Right atrium auricular region (tissue), 2 donors: ENCODE measurements around the gene FBXL3. TPM values are rescaled to one million over a fixed set of nuclear protein-coding genes. Genes with fewer than 3 reads are reported as not detected.
"Not testable (repeated sequence)": the region's sequence is repeated elsewhere in the genome, so short reads cannot be mapped to it uniquely, and the experiment has no call there.

ENCODE experiments used
- DNase-seq: peaks from one replicate; pipeline ENCODE4 v3.0.0-alpha.2; 2019; ENCODE audit warnings: low spot score
- H3K27ac ChIP-seq, 2 donors: fragments of 200-600 bp; sonication (generic); 1 replicate in 1 of 2; 2 replicates in 1 of 2; pipeline ENCODE4 v1.5.1; 2016 to 2019
- H3K27me3 ChIP-seq, 2 donors: fragments of 200-600 bp; sonication (generic); one replicate each; pipeline versions ENCODE4 v1.5.1 to v1.6.0; 2017 to 2019
- H3K36me3 ChIP-seq: fragments of 200-600 bp; sonication (generic); one replicate; pipeline ENCODE4 v1.5.1; 2016
- H3K4me1 ChIP-seq, 2 donors: fragments of 200-600 bp; sonication (generic); one replicate each; pipeline versions ENCODE4 v1.5.1 to v1.6.0; 2017 to 2019
- H3K4me3 ChIP-seq, 2 donors: fragments of 200-600 bp; sonication (generic); 1 replicate in 1 of 2; 2 replicates in 1 of 2; pipeline ENCODE4 v1.5.1; 2017 to 2019; ENCODE audit warnings: mild to moderate bottlenecking in 1 of 2, moderate library complexity in 1 of 2
- H3K9me3 ChIP-seq, 2 donors: fragments of 200-600 bp; sonication (generic); one replicate each; pipeline ENCODE4 v1.5.1; 2019
- CTCF ChIP-seq, 2 donors: fragments of 200-600 bp; sonication (generic); IDR thresholded peaks; one replicate each; pipeline ENCODE4 v1.5.1; 2019; ENCODE audit warnings: antibody characterized with exemption in 2 of 2
- total RNA-seq, 2 donors: library from RNA; depleted of rRNA; stranded (reverse); fragments of >200 nt; gene quantifications; one replicate each; pipeline ENCODE4 v1.1.0, GENCODE V29; 2016

FBXL3 gene
- total RNA-seq, 2 donors from 2014 or later = 47.2 to 48.1 TPM

DNA sequence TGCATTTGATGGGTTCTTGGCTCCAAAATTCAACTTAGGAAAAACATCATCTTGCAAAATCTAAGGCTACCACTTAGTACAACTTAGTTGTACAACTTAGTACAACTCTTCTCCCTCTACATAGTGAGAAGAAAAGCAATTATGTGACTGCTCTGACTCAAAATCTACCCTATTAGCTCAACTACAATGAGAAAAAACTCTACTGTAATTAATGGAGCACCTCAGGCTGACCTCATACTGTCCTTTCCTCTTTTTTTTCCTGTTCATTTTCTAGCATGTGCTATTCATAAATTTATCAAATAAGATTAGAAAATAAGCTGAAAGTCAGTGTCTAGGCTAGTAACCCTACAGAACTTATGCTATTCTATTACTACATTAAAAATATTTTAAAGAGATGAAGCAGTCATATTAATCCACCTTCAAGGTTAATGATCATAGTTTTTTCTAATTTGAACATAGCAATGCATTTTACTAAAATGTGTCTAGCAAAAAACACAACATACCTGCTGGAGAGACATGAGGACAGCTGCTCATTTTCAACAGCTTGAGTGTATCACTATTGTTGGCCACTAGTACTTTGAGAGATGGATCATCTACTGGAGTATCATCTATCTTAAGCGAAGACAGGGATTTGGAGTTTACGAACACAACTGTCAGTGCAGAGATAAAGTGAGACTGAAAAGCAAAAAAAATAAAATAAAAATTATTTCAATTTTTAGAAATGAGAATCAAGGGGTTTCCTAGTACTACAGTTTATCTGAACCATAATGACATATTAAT is 11.9 kb downstream of the FBXL3 start:
- Histone ChIP-seq H3K4me3 (no peak overlapping the region), H3K9me3 (no peaks in the 10 kb centered on the region), H3K4me1 (peaks cover 0 to 42% of the 10 kb centered on the region in 2 donors), H3K36me3 (peaks cover 68% of the 10 kb centered on the region), H3K27ac (peak overlapping the region in 1 of 2 donors; percentile 65), H3K27me3 (no peaks in the 10 kb centered on the region)
- no peak for TF ChIP-seq CTCF (IDR thresholded peaks at IDR 0.05)
- no peak for DNase-seq

DNA sequence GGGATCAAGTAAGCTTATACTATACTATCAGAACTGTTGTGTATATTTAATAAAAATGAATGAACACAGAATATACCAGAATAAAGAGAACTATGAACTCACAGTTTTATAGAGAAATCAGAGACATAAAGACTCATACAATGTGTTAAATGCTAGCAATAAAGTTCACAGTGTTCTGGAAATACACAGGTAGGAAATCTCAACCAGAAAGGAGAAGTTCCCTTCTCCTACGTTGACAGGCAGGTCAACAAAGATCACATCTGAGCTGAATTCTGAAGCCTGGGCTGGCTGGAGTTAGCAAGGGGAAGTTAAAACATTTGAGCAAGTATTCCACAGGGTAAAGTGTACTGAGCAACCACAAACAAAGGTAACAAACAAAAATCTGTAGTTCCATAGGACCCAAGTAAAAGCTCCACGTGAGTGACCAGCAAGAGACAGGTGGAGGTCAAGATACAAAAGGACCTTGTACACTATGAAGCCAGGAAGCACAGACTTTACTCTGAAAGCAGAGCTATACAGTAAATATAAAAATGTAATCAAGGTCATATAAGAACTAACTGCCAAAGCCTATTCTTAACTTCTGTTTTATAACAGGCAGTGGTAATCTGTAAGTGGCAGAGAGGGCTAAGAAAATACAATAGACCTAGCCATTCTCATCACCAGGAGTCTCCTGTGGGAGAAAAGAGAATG is 13.0 kb downstream of the FBXL3 start:
- no peak for DNase-seq
- H3K4me3 ChIP-seq = no peak overlapping the region
- peak overlapping the region in 1 of 2 donors; percentile 20 for H3K27ac ChIP-seq
- peaks cover 77% of the 10 kb centered on the region for H3K36me3 ChIP-seq
- no peaks in the 10 kb centered on the region for H3K27me3 ChIP-seq
- H3K4me1 ChIP-seq = peaks cover 0 to 36% of the 10 kb centered on the region in 2 donors
- H3K9me3 ChIP-seq = no peaks in the 10 kb centered on the region
- TF ChIP-seq CTCF (IDR thresholded peaks at IDR 0.05) = no peak

DNA sequence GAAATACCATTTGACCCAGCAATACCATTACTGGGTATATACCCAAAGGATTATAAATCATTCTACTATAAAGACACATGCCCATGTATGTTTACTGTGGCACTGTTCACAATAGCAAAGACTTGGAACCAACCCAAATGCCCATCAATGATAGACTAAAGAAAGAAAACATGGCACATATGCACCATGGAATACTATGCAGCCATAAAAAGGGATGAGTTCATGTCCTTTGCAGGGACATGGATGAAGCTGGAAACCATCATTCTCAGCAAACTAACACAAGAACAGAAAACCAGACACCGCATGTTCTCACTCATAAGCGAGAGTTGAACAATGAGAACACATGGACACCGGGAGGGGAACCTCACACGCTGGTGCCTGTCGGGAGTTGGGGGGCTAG is 17.2 kb downstream of the FBXL3 start:
- not testable (repeated sequence) for H3K27ac ChIP-seq, H3K9me3 ChIP-seq, H3K27me3 ChIP-seq, DNase-seq, H3K4me3 ChIP-seq
- H3K4me1 ChIP-seq = peaks cover 0 to 18% of the 10 kb centered on the region in 2 donors
- peaks cover 59% of the 10 kb centered on the region for H3K36me3 ChIP-seq

DNA sequence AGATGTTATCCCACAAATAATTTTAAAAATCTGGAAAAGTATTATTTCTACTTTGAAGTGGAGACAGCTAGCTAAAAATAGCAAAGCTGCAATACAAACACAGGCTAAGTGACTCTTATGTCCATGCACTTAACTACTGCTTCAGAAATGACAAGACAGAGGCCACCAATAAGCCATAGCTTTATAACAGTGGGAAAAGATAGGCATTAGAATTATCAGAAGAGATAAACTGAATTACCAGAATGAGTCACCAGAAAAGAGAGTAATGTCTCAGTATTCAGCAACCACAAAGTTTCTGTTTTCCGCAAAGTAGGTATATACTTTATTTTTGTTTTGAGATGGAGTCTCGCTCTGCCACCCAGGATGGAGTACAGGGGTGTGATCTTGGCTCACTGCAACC is 17.9 kb downstream of the FBXL3 start:
- no peak overlapping the region for H3K4me3 ChIP-seq
- peak overlapping the region in 1 of 2 donors; percentile 39 for H3K27ac ChIP-seq
- H3K36me3 ChIP-seq = peaks cover 52% of the 10 kb centered on the region
- H3K4me1 ChIP-seq = peaks cover 0 to 13% of the 10 kb centered on the region in 2 donors
- H3K27me3 ChIP-seq = no peaks in the 10 kb centered on the region
- no peak for TF ChIP-seq CTCF (IDR thresholded peaks at IDR 0.05)
- H3K9me3 ChIP-seq = no peaks in the 10 kb centered on the region
- DNase-seq = no peak

DNA sequence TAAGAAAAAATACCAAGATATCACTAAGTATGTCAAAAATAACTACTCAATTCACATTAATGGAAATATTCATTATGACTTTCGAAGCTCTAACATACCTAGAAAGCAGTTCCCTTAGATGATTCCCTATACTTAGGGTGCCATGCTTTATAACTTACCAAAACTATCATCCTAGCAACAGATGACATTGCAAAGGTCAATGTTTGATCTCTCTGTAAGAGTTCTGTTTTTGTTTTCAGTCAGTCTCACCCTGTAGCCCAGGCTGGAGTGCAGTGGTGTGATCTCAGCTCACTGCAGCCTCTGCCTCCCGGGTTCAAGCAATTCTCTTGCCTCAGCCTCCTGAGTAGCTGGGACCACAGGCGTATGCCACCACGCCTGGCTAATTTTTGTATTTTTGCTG is 18.6 kb downstream of the FBXL3 start:
- not testable (repeated sequence) for DNase-seq
- Histone ChIP-seq H3K27ac (peak overlapping the region in 1 of 2 donors; percentile 39), H3K4me1 (peaks cover 0 to 13% of the 10 kb centered on the region in 2 donors)

DNA sequence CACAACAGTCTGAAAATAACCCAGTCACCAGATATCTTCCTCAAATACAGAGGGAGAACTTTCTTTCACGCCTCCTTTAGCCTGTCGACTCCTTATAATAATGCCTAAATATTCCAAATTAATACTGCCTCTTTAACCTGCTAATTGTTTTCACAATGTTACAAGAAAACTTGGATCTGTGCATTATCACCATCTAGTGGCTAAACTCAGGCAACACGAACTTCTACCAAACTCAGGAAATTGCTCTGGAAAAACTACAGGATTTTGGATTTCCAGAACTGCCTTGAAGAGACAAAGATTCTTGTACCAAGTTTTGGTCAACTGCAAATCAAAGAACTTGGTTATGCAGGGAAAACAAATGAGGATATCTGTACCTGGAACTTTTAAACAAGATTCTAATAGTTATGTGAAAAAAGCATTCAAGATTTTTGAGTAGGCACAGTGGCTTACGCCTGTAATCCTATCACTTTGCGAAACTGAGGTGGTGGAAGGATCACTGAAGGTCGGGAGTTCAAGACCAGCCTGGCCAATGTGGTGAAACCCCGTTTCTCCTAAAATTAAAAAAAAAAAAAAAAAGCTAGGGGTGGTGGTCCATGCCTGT is 24.3 kb downstream of the FBXL3 start:
- DNase-seq = no peak
- TF ChIP-seq CTCF (IDR thresholded peaks at IDR 0.05) = peak in 1 of 2 donors; percentile 70
- no peaks in the 10 kb centered on the region for H3K27me3 ChIP-seq
- H3K4me3 ChIP-seq = no peak overlapping the region
- peaks cover 55% of the 10 kb centered on the region for H3K36me3 ChIP-seq
- peaks cover 0 to 17% of the 10 kb centered on the region in 2 donors for H3K4me1 ChIP-seq
- peak overlapping the region in 1 of 2 donors; percentile 8 for H3K27ac ChIP-seq
- no peaks in the 10 kb centered on the region for H3K9me3 ChIP-seq

More for the DNA sequence above, 18.6 kb downstream of the FBXL3 start:
- H3K27me3 ChIP-seq, H3K4me3 ChIP-seq, H3K9me3 ChIP-seq: not testable (repeated sequence)
- H3K36me3 ChIP-seq = peaks cover 51% of the 10 kb centered on the region
